Measurements from ENCODE around the gene SERPINA1. TPM values are rescaled to one million over a fixed set of nuclear protein-coding genes. Genes with fewer than 3 reads are reported as not detected.

SERPINA1 gene
- total RNA-seq, 4 donors from 2014 or later: 2.8 to 92.4 (median 13.2) TPM

DNA sequence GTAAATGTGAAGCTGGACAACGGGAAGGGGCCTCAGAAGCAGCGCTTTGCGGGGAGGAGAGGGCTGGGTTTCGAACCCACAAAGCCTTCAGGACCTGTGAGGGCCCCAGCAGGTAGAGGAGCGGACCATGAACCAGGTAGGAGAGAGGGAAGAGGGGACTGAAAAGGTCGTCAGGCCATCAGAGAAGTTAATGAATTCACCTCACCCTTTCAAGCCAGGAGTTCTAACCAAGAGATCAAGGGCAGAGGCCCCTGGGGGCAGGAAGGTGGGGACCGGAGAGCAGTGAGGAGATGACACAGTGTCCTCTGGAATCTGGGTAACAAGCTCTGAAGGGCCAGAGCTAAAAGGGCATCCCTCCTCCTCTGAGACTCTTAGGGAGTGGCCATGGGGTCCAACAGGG lies 19.4 kb downstream of the SERPINA1 start:
- TF ChIP-seq, protein P1, sequence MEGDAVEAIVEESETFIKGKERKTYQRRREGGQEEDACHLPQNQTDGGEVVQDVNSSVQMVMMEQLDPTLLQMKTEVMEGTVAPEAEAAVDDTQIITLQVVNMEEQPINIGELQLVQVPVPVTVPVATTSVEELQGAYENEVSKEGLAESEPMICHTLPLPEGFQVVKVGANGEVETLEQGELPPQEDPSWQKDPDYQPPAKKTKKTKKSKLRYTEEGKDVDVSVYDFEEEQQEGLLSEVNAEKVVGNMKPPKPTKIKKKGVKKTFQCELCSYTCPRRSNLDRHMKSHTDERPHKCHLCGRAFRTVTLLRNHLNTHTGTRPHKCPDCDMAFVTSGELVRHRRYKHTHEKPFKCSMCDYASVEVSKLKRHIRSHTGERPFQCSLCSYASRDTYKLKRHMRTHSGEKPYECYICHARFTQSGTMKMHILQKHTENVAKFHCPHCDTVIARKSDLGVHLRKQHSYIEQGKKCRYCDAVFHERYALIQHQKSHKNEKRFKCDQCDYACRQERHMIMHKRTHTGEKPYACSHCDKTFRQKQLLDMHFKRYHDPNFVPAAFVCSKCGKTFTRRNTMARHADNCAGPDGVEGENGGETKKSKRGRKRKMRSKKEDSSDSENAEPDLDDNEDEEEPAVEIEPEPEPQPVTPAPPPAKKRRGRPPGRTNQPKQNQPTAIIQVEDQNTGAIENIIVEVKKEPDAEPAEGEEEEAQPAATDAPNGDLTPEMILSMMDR (IDR thresholded peaks at IDR 0.05): no peak
- ATAC-seq (ENCODE audit: low FRiP score) (no peak), DNase-seq (ENCODE audit: low spot score) (no peak)

GRCh38 chr14:94368243-94368590 lies 20.2 kb downstream of the SERPINA1 start:
- no peak for DNase-seq (ENCODE audit: low spot score)
- TF ChIP-seq, protein P1 (IDR thresholded peaks at IDR 0.05): no peak
- ATAC-seq (ENCODE audit: low FRiP score): no peak

- ATAC-seq (ENCODE audit: low FRiP score): no peak
- no peak for DNase-seq (ENCODE audit: low spot score)
- TF ChIP-seq, protein P1 (IDR thresholded peaks at IDR 0.05): no peak
These were observed 20.8 kb downstream of the SERPINA1 start for GRCh38 chr14:94367347-94368242.

- DNase-seq (ENCODE audit: low spot score) (no peak), ATAC-seq (ENCODE audit: low FRiP score) (no peak)
- TF ChIP-seq, protein P1 (IDR thresholded peaks at IDR 0.05): no peak
These were observed 22.1 kb downstream of the SERPINA1 start, which contains the start of gene SERPINA2 for GRCh38 chr14:94366146-94366915. Gene SERPINA2, minus strand, starts transcription at chr14:94366698.

DNA sequence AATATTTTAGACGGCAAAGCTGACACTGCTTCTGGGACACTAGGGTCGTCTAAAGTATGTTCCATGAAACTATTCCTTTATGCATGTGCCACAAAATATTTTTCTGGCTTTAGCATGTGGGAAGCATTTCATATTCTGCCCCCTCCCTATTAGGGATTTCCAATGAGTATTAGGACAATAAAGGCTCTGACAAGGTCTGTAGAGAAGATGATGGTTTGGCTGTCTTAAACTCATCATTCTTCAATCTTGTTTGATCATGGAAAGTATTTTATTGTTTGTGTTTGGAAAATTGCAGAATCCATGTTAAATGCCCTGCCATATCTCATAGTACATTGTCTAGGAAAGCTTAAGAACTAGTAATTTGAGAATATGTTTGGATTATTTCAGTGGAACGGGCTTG lies 22.8 kb downstream of the SERPINA1 start:
- TF ChIP-seq, protein P1 (IDR thresholded peaks at IDR 0.05): no peak
- DNase-seq (ENCODE audit: low spot score) (no peak), ATAC-seq (ENCODE audit: low FRiP score) (no peak)

- TF ChIP-seq, protein P1 (IDR thresholded peaks at IDR 0.05): no peak
- no peak for DNase-seq (ENCODE audit: low spot score)
- ATAC-seq (ENCODE audit: low FRiP score): no peak
These were observed 23.4 kb downstream of the SERPINA1 start for GRCh38 chr14:94364964-94365363.

Data from omental fat pad (tissue), 4 donors.